Measurements from ENCODE around the gene GALC.

DNA sequence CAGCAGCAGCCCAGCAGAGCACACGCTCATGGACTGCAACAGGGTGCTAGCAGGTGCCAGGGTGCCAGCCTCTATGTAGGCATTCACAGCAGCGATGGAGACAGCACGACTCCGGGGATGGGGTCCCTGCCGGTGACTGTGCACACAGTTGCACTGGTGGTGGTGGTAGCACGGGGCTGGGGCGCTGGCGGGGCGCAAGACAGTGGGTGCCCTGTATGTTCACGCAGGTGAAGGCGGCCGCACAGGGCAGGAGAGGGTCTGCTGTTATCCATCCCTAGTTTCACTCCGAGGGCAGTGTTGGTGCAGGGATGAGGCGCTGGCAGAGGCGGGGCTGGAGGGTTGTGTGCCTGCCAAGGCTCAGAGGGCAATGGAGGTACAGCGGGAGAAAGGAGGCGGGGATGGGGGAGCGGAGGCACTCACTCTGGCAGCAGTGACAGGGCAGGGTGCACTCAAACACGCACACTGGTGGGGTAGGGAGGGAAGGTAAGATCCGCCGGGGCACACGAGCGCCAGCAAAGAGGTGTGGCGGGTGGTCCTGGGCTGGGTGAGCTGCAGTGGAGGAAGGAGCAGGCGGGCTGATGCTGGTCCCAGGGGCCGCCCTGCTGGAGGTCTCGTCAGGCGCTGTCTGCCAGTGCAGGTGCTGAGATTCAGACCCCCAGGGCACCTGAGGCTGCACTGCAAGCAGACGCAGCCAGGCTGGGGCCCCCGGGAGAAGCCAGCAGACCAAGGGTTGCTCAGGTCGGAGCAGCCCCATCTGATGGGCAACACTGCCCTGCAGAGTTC lies 76.7 kb downstream of the GALC start:
- TF ChIP-seq, protein P1, sequence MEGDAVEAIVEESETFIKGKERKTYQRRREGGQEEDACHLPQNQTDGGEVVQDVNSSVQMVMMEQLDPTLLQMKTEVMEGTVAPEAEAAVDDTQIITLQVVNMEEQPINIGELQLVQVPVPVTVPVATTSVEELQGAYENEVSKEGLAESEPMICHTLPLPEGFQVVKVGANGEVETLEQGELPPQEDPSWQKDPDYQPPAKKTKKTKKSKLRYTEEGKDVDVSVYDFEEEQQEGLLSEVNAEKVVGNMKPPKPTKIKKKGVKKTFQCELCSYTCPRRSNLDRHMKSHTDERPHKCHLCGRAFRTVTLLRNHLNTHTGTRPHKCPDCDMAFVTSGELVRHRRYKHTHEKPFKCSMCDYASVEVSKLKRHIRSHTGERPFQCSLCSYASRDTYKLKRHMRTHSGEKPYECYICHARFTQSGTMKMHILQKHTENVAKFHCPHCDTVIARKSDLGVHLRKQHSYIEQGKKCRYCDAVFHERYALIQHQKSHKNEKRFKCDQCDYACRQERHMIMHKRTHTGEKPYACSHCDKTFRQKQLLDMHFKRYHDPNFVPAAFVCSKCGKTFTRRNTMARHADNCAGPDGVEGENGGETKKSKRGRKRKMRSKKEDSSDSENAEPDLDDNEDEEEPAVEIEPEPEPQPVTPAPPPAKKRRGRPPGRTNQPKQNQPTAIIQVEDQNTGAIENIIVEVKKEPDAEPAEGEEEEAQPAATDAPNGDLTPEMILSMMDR (IDR thresholded peaks at IDR 0.05; ENCODE audit: insufficient read depth, low read length, poor library complexity, severe bottlenecking): no peak
- TF ChIP-seq EZH2phosphoT487 (conservative IDR thresholded peaks at IDR 0.05; ENCODE audit: low read length): no peak
